ENCODE measurements around the gene MACROD2. TPM values are rescaled to one million over a fixed set of nuclear protein-coding genes. Genes with fewer than 3 reads are reported as not detected.
"Not testable (repeated sequence)": the region's sequence is repeated elsewhere in the genome, so short reads cannot be mapped to it uniquely, and the experiment has no call there.

Gene MACROD2
- polyA plus RNA-seq, 1 donor: 2.7 TPM

DNA sequence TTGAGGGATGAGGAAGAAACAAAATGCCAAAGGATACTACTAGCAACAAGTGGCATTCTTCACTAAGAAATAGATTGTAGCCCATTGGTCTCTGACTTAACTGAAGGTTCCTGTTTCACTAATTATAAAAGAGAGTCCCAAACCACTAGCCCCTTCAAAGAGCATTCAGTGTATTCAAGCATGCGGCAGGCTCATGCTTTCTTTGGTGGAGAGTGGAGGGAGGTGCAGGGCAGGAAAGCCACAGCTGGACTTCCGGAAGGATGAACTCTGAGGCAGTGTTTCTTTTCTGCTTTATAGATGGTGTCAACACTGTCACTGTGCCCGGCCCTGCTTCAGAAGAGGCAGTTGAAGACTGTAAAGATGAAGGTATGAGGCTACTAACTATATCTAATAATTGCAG is 1941.9 kb downstream of the MACROD2 start:
- DNase-seq (ENCODE audit: low read depth): no peak

DNA sequence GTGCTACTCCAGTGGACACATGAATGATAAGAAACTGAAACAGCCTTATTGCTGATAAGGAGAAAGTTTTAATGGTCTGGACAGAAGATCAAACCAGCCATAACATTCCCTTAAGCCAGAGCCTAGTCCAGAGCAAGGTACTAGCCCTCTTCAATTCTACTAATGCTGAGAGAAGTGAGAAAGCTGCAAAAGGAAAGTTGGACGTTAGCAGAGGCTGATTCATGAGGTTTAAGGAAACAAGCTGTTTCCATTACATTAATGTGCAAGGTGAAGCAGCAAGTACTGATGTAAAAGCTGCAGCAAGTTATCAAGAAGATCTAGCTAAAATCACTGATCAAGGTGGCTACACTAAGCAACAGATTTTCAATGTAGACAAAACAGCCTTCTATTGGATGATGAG is 1943.5 kb downstream of the MACROD2 start:
- no peak for DNase-seq (ENCODE audit: low read depth)

DNA sequence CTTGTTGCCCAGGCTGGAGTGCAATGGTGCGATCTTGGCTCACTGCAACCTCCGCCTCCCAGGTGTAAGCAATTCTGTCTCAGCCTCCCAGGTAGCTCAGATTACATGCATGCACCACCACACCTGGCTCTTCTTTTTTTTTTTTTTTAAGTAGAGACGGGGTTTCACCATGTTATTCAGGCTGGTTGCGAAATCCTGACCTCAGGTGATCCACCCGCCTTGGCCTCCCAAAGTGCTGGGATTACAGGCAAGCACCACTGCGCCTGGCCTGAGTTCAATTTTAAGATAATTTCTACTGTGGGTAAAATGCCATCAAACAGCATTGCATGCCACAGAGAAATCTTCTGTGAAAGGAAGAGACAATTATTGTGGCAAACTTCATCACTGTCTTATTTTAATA is 1944.8 kb downstream of the MACROD2 start:
- DNase-seq (ENCODE audit: low read depth): no peak

DNA sequence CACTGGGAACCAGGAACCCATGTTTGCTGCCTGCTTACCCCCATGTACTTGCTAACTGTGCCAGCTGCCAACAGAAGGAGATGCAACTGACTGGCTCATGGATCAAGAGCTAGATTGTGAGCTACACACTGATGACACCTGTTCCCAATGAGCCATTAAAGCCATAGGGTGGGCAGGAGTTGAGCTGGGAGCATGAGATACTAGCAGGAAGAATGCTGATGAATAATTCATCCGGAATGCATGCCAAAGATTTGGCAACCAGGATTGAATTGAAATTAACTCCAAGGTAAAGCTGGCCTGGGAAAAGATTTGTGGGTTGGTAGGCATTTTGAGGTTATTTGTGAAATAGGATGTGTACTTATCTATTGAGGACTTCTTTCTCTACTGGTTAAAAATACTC is 1946.8 kb downstream of the MACROD2 start:
- DNase-seq (ENCODE audit: low read depth): no peak

DNA sequence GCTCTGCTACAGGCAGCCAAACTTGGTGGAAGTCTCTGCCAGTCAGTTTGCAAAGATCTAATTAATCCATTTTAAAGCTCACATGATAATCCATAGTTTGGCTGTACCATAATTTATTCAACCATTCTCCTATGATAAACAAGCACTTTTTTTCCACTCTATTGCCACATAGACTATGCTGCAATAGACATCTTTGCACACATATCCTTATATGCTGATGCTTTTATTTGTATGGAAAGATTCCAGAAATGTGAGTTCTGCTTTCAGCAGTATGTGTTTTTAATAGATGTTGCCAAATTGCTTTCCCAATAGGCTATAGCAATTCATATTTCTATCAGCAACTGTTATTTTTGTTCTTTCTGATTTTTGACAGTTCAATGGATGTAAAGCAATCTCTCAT is 1950.0 kb downstream of the MACROD2 start:
- DNase-seq (ENCODE audit: low read depth): no peak

DNA sequence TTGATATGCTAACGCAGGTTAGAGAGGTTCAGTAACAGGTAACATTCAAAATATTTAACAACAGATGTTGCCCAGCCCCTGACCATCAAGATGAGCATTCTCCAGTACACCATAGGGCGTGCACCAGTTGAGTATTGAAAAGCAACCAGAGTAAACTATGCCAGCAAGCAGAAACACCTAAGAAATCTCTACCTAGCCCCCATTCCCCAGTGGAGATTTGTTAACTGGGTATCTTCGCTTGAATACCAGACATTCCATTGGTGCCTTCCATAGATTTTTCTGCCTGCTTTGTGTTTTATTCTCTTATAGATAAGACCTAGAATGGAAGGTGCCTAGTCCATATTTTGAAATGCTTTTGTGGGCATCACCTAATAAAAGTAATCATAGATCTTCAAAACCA is 1954.1 kb downstream of the MACROD2 start:
- DNase-seq (ENCODE audit: low read depth): no peak

DNA sequence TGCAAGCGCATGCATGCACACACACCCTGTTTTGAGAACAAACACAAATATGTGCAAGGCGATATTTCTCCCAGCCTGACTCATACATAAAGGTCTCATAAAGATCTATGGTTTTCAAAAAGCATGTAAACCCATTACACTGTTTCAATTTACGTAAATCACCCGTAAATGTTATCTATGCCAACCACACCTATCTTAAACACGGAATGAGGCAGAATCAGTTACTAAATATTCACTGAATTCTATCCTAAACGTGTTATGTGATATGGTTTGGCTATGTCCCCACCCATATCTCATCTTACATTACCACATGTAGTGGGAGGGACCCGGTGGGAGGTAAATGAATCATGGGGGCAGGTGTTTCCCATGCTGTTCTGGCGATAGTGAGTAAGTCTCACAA is 1956.3 kb downstream of the MACROD2 start:
- DNase-seq (ENCODE audit: low read depth): no peak

DNA sequence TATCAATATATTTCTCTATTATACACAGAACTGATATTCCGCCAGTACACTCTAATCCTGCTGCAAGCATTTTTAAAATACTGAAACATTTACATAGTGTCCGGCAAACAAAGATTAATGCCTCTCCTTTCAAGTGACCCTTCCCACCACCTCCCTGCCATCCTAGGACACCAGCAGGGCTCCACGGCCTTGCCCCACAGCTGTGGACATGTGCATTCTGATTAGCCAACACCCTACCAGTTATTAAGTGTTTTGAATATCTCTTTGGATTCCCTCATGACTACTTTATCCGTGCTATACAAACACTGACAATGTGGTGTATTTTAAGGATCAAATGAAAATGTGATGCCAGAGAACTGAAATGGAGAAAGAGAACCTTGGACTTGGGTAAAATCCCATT is 1962.8 kb downstream of the MACROD2 start:
- no peak for DNase-seq (ENCODE audit: low read depth)

DNA sequence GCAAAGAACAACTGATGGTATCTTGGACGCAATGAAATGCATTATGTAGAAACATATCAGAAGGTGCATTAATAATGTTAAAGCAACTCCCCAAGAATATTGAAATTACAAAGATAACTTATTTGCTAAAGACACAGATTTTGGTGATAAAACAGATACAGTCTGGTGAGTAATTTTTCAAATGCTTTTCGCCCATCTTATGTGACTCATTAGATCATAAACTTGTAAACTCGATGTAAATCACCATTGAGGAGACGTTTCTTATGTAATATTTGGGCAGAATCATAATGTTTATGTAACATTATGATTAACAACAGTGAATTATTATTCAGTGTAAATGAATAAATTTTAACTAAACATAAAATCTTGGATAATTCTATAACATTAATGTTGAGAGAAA is 1969.8 kb downstream of the MACROD2 start:
- DNase-seq (ENCODE audit: low read depth): no peak

DNA sequence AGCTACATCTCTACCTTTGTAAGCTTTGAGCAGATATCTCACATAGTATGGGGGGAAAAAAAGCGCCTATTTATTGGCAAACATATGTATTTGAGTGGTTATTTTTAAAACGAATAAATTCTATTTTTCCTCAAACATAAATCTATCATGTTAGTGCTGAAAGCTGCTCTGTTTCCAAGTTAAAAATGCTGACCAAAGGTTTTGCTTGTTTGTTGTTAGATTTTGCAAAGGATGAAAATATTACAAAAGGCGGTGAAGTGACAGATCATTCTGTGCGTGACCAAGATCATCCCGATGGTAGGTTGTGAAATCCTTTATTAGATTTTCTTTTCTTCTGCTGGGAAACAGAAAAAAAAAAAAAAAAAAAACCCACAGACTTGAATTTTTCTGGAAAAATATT is 1972.0 kb downstream of the MACROD2 start:
- DNase-seq (ENCODE audit: low read depth): no peak

DNA sequence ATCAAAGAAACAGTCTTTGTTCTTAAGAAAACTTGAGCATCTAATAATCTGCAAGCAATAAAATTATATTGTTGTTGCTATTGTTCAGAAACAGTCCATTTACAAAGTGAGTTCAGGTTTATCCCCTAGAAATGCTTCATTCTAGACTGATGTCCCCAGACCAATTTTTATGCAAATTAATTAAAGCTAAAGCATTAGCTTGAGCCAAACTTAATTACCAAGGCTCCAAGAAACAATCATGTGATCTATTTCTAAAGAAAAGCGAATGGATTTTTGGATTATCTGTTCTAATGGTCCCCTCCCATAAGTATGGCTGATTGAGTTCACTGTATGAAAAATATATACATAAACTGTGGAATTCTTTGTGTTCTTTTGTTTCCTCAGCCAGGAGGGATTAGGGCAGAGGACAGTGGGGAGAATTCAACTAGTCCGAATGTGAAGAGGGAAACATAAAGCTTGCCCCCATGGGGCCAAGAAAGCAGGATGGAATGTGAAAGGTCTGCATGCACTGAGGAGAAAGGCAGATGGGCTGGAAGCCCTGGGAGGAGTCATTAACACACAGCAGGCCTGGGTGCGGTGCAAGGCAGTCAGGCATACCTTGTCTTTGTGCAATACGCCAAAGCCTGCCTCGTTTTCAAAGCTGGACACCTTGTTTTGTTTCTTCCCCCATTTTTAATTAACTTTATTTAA is 1980.9 kb downstream of the MACROD2 start:
- no peak for DNase-seq (ENCODE audit: low read depth)

DNA sequence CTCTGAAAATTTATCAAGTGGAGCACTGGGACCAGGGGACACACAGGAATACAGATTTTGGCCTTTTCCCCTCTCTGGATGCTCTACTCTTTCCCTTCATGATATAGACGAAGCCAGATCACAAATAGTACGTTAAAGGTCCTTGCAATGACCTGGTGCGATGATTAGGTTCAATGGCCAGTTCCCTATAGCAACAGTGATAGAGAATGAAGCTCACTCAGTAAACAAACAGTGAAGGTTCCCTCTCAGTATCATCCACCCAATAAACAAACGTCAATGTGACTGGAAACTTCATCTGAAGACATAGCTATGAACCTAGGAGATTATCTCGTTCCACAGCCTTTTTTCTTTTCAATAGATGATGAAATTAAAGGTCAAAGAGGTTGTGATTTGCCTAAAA is 1981.7 kb downstream of the MACROD2 start:
- no peak for DNase-seq (ENCODE audit: low read depth)

DNA sequence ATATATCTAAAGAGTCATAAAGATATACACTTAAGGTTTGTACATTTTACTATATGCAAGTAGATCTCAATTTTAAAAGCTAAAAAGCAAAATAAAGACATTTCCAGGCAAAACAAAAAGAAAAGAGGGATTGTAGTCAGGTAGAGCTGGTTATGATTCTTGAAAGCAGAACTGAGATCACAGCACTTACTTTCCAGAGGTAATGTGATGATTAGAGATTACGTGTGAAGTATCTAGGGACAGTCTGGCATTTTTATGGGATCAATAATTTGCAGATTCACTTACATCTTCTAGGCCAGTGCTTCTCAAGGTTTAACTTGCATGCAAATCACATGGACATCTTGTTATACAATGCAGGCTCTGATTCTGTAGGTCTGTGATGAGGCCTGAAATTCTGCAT is 1982.4 kb downstream of the MACROD2 start:
- no peak for DNase-seq (ENCODE audit: low read depth)

DNA sequence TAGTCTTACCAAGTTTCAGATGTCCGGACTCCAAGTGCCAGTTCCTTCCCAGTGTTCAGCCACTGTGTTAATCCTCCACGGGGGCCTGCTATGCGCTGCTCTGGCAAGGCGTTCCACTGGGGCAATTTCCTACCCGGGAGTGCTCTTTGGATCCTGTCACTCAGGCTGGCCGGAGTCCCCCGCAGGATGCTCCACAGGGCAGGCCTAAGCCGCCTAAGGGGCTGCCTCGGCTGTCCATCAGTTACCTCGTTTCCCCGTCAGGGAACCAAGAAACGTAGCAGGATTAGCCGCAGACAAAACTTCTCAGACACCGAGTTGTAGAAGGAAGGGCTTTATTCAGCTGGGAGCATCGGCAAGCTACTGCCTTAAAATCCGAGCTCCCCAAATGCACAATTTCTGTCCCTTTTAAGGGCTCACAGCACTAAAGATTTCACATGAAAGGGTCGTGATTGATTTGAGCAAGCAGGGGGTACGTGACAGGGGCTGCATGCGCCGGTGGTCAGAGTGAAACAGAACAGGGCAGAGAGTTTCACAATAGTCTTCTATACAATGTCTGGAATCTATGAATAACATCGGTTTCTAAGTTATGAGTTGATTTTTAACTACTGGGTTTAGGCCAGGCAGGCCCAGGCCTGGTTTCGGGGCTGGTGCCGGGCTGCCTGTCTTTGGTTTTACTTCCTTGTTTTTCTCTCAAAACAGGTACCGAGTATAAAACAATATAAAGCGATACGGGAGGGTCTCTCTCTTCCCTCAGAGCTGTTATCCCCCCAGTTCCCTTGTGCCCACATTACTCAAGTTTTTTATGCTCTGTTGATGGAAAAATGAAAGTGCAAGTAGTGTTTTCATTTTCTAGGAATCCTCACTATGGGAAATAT is 1990.4 kb downstream of the MACROD2 start:
- DNase-seq (ENCODE audit: low read depth): not testable (repeated sequence)

DNA sequence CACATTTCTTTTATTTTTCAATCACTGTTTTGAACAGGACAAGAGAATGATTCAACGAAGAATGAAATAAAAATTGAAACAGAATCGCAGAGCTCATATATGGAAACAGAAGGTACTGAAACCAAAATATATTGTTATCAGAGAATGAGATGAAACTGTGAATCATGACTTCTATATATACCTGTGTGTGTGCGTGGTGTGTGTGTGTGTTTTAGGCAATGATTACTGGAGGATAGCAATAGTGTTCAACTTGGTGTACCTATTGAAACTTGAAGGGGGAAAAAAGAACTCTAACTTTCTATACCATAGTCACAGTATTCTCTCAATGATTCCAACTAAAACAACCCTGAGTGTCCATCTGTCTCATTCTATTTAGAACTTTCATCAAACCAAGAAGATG is 1991.4 kb downstream of the MACROD2 start:
- no peak for DNase-seq (ENCODE audit: low read depth)

DNA sequence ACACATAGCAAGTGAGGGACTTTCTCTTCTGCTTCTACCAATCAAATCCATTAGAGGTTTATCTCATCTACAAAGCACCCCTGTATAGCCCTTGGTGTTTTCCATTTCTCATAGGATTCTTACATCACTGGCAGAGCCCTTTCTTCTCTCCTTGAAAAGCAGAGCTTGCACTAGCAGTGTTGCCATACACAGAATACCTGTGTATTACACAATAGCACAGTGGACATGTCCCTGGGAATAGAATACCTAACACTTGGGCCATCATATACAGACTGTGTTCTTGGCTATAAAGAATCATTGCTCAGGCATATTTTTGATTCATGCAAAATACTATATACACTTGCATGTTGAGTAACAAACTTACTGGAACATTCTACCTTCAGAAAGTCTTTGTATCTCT is 1996.0 kb downstream of the MACROD2 start:
- DNase-seq (ENCODE audit: low read depth): no peak

DNA sequence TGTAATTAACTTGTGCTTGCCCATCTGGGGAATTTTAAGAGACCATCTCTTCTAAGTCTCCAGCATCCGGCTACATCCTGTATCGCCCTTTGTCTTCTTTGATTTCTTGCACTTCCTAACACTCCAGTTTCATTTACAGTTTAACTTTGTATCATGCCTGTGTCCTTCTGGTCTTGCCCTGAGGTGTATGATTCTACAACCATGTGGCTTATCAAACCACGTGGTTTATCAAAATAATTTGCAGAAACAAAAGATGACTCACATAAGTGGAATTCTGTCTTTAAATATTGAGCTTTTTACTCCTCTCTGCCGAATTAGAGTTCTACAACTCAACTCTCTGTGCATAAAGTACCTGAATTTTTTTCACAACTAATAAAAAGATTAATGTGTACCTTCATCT is 1997.2 kb downstream of the MACROD2 start:
- no peak for DNase-seq (ENCODE audit: low read depth)

DNA sequence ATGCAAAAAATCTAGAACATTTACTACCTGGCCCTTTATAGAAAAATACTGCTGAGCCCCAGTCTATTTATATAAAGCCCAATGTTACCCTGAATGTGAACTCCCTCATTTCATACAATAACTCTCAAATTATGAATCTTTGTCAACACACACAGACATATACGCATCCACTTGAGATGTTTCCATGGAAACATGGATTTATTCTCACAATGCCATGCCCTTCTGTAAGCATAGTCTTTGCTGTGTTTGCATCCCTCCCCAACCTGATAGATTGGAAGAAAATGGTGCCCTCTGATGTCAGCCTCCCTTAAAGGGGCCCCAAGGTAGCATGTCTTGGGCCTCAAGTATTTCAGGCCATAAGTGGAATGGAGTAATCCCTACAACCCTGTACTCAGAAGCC is 2004.8 kb downstream of the MACROD2 start:
- no peak for DNase-seq (ENCODE audit: low read depth)

DNA sequence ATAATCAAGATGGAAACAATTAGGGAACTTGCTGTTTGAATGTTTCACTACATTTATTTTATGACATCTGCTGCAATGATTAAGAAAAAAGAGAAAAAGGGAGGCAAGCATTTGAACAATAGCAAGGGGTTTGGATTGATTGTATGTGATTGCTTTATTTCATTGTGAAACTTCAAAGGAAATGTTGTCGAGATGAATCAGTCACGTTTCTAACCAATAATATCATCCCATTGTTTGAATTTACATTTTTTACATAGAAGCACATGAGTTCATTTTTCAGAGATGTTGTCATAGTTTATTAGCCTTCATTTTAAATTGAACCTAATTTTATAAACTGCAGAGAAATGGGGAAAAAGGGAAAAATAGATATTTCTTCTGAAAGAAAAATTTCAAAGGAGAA is 2006.0 kb downstream of the MACROD2 start:
- no peak for DNase-seq (ENCODE audit: low read depth)

DNA sequence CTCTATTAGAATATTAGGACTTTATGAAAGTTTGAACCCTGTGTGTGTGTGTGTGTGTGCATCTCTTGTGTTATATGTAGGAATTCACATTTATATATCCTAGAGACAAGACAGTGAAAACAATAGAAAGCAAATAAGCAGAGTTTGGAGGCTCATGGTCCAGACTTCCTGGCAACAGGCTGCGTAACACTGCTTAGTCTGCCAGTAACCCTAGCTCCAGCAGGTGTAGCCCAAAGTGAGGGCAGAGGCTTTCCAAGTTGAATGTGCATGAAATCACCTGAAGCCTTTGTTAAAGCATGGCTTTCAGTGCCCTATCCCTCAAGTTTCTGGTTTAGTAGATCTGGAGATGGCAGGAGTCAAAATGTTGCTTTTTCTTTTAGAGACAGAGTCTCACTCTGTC is 2008.0 kb downstream of the MACROD2 start:
- DNase-seq (ENCODE audit: low read depth): no peak

DNA sequence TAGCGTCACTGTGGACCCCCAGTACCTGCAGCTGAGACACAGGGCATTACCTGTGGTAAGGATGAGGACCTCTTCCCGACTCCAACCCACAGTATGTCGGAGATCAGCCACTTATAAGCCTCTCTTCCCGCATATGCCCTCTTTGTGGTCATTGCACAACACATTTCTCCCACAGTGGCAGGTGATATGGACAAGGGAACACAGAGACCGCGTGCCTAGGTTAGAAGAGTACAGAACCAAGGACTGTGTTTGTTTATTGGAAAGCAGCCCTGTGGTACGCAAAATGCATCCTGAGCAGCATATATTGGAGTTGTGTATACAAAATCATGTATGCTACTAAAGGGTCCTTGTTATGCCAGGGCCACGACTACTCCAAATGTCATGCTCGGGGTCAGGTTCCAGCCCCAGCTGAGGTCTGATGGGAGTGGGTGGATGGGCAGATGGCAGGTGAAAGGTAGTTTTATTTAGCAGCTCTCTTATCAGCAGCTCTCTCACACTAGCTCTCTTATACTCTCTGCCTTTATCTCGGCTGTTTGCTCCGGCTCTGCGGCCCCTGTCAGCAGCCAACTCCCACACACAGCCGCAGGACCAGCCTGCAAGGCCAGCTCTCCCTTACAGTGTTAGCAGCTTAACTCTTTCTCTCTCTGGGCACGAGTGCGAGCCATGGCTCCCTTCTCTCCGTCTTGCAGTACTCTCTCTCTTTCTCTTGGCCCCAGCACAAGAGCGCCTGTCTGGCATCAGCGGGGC is 2009.0 kb downstream of the MACROD2 start:
- no peak for DNase-seq (ENCODE audit: low read depth)

DNA sequence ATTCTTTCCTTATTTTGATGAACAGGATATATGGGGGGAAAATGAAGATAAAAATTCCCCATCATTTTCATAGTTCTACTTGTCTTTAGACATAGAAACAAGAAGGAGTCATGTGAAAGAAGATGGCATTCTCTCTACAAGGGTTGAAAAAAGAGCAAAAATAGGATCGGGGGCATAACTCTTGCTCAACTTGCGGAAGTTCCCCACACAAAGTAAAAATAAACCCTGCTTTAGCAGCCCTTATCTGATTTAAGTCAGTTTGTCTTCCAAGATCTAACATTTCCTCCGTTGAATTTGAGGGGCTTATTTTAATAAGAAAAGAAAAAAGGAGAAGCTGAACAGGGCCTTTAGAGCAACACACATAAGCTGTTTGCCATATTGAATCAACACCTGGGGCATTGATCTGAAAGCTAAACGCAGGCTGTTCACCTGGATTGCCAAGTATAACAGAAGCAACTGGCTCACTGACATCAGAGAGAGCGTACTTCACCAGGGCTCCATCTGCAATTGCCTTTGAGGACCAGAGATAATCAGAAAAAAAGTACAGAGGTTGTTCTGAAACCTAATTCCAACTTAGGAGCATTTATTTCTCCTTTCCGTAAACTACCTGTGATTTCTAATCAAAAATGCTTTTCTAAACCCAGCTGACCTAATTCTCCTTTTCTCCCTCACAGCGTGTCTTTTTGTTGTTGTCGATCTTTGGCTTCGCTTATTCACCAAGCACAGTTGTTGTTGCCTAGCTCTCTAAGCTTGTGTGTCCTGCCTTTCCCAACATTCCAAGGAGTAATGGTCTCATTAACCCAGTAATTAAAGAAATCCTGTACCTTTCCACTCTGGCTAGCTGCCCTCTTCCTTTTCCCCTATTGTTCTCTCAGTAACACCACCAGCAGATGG is 2010.0 kb downstream of the MACROD2 start:
- DNase-seq (ENCODE audit: low read depth): no peak
